ENCODE measurements around the gene SETX.
A peak's percentile ranks its signal among the peaks of the same experiment; 100 is the strongest.
"Not testable (repeated sequence)": the region's sequence is repeated elsewhere in the genome, so short reads cannot be mapped to it uniquely, and the experiment has no call there.

The SETX gene, protein sequence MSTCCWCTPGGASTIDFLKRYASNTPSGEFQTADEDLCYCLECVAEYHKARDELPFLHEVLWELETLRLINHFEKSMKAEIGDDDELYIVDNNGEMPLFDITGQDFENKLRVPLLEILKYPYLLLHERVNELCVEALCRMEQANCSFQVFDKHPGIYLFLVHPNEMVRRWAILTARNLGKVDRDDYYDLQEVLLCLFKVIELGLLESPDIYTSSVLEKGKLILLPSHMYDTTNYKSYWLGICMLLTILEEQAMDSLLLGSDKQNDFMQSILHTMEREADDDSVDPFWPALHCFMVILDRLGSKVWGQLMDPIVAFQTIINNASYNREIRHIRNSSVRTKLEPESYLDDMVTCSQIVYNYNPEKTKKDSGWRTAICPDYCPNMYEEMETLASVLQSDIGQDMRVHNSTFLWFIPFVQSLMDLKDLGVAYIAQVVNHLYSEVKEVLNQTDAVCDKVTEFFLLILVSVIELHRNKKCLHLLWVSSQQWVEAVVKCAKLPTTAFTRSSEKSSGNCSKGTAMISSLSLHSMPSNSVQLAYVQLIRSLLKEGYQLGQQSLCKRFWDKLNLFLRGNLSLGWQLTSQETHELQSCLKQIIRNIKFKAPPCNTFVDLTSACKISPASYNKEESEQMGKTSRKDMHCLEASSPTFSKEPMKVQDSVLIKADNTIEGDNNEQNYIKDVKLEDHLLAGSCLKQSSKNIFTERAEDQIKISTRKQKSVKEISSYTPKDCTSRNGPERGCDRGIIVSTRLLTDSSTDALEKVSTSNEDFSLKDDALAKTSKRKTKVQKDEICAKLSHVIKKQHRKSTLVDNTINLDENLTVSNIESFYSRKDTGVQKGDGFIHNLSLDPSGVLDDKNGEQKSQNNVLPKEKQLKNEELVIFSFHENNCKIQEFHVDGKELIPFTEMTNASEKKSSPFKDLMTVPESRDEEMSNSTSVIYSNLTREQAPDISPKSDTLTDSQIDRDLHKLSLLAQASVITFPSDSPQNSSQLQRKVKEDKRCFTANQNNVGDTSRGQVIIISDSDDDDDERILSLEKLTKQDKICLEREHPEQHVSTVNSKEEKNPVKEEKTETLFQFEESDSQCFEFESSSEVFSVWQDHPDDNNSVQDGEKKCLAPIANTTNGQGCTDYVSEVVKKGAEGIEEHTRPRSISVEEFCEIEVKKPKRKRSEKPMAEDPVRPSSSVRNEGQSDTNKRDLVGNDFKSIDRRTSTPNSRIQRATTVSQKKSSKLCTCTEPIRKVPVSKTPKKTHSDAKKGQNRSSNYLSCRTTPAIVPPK (N-terminal part only)

DNA sequence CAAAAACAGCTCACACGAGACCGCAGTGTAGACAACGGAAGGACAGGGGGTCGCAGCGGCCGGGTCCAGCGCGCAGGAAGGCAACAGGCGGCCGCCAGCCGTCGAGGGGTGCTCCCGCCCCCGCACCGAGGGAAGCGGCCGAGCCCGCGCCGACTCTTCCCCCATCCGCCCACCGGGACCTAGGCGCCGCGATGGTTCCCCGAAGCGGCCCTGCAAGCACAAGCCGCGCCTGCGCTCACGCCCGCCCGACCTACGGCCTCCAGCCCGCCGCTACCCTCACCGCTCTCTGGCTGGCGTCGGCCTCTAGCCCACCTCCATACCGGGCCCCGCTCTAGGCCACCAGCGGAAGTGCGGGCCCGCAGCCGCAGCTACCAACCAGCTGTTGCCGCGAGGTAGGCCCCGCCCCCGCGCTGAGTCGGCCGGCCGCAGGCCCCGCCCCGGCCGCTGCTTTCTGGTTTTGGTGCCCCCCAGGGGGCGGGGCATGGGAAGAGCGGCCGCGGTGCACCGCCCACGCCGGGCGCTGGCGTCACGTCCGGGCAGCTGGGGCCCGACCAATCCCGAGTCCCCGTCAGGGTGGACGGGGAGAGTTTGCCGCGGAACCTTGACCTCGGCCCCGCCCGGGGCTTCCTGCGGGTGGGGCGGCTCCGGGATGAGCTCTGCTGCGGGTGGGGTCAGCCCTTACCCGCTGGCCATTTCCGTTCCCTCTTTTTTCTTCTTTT is at the start of gene SETX:
TSS of gene SETX (minus strand) at position 350 of the 719 bp plus-strand sequence. CDS start 5,558 bp downstream, outside the sequence.
- peak within 1 kb of the TSS; percentile 90 for H3K27ac ChIP-seq
- peak; percentile 69 for DNase-seq (ENCODE audit: low read depth, low spot score)

DNA sequence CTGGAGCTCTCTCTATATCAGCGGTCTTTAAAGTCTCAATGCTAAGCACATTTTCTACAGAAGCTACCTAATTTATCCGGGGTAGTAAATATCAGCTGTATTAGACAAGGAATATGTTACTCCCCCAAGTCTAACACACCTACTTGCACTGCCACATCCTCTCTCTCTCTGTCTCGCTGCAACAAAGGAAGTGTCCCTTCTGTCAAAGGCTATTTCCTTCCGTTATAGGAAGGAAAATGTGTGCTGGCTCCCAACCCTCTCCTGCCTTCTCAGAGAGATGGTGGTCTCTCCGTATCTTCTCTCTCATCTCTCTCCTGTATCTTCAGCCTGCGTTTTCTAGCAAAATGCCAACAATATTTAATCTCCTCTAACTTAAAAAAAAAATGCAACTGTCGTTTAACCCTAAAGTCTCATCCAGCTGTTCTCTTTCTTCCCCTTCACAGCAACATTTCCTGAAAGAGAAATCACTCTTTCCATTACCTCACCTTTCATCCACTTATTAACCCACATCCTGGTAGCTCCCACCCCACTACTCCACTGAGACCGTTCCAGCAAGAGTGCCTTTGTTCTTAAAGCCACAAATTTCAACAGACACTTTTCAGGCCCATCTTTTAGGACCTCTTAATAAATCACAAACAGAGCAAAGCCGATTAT is 49.6 kb upstream of the SETX start:
- H3K27ac ChIP-seq, result no peak overlapping the region
- no peak for DNase-seq (ENCODE audit: low read depth, low spot score)

DNA sequence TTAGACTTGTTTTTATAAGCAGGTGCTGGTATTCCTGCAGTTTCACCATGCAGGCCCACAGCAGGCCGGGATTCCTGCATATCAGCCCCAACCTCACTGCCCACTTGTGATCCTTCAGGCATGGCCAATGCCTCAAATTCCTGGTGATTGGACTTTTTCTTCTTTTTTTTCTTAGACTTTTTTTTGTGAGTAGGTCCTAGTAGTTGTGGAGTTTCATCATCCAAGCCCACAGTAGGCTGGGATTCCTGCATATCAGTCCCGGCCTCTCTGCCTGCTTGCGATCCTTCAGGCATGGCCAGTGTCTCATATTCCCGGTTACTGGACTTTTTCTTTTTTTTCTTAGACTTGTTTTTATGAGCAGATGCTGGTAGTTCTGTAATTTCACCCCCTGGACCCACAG is 47.0 kb upstream of the SETX start:
- DNase-seq (ENCODE audit: low read depth, low spot score), result no peak
- no peak overlapping the region for H3K27ac ChIP-seq

DNA sequence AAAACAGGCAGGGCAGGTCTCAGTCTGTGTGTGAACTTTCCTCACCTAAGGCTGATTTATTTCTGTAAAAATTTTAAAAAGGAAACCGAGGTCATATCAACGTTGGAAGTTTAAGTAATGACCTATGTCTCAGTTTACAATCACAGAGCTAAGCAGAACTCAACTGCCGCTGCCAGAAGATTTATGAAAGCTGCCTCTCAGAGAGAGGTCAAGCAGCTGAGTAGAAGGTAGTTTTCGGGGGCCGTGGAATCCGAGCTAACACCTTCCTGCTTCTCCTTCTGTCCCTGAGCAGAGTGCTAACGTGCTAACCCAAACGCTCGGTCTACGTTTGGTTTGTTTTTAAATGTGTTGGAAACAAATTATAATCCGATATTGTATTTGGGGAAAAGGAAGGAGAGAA is 40.8 kb upstream of the SETX start:
- no peak for DNase-seq (ENCODE audit: low read depth, low spot score)
- no peak overlapping the region for H3K27ac ChIP-seq

DNA sequence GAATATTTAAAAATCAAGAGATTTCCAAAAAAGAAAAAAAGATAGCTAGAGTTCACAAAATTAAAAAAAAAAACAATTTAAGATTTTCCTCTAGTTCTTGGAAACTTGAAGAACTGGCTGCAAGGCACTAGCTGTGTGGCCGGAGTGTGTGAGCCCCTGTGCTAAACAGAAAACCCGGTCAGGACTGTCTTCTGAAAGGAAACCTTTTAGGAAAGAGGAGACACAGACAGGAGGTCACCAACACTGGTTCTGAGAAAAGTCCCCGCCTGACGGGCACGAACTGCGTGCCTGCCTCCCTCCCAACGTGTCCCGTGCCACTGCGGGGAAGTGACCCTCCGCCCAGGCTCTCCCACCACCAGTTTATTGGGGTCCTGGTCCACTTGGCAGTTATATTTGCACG is 36.7 kb upstream of the SETX start:
- no peak for DNase-seq (ENCODE audit: low read depth, low spot score)
- H3K27ac ChIP-seq, result no peak overlapping the region

DNA sequence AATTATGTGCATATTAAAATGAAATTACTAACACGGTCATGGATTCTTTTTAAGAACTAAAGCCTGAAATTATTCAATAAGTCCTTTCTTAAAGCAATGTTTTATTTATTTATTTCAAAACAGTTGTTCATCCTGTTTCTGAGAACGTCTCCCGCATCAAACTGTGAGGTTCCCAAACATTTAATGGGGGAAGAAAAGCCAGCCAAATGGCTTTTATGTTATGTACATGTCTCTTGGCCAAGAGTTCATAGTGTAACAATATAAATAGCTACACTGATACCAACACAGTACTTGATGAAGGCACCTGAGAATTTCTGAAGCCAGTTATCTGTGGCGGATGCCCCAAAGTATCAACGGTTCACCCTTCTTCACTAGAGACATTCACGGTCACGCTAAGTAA is 36.2 kb upstream of the SETX start:
- DNase-seq (ENCODE audit: low read depth, low spot score), result no peak
- no peak overlapping the region for H3K27ac ChIP-seq

DNA sequence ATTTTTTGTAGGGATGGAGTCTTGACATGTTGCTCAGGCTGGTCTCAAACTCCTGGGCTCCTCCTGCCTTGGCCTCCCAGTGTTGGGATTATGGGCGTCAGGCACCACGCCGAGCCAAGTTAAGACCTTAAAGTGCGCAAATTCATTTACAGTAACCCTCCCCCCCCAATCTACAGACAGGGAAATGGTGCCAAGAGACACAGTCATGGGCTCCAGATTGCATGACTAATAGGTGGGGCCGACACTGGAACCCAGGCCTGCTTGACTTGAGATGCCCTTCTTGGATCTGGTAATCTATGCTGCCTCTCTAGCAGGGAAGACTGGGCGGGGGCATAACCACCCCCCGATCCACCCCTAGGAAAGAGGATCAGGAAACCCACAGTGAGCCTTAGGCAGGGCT is 32.3 kb upstream of the SETX start:
- DNase-seq (ENCODE audit: low read depth, low spot score), result no peak
- no peak overlapping the region for H3K27ac ChIP-seq

DNA sequence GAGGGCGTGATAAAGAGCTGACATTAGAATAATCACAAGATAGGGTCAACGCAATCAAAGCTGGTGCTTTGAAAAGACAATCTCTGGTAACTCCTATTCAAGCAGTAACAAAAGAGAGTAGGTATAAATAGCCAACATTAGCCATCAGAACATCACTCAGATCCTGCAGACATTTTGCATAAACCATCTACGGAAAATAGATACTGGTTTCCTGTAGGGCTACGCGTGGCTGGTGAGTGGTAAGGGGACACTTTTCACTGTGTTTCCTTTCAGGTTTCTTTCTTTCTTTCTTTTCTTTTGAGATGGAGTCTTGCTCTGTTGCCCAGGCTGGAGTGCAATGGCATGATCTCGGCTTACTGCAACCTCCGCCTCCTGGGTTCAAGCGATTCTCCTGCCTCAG is 29.6 kb upstream of the SETX start:
- no peak overlapping the region for H3K27ac ChIP-seq
- DNase-seq (ENCODE audit: low read depth, low spot score), result no peak

DNA sequence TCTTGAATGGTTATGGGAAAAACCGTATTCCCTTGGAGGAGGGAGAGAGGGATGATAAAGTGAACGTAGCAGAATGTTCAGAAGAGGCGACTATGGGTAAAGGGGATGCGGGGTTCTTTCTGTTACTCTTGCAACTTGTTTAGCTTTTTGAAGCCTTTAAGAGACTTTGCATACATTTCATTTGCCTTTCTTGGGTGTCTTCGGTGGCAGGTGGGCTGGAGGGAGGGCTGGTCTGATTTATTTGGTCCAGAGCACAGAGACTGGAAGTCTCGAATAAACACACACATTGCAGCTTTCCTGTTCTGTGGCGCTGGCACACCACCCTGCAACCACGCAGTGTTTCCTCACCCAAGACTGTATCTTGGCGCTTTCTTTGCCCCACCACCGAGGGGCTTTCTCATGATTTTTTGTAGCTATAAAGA is 28.7 kb upstream of the SETX start:
- no peak overlapping the region for H3K27ac ChIP-seq
- no peak for DNase-seq (ENCODE audit: low read depth, low spot score)

DNA sequence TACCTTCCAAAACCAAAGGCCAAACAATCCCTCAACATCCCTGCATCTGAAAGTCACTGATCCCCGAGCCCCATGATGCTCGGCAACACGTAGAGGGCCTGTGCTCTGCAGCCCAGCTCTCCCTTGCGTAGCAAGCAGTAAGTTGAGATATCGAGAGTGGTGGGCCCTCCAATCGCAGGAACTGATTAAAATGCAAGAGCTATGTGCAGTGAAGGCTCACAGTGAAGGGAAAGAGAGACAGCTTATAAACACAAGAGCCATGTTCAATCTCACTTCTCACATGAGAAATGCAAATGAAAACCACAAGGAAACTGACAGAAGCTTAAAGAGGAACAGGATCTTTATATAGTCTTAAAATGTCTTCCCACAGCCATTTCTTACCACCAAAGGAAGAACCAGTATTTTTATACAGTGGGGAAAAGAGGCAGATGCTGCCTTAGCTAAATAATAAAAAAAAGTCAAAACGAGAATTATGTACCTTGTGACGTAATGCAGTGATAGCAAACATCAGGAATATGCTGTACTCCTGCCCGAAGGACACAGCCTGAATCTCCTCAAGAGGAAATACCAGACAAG is 27.3 kb upstream of the SETX start:
- no peak overlapping the region for H3K27ac ChIP-seq

DNA sequence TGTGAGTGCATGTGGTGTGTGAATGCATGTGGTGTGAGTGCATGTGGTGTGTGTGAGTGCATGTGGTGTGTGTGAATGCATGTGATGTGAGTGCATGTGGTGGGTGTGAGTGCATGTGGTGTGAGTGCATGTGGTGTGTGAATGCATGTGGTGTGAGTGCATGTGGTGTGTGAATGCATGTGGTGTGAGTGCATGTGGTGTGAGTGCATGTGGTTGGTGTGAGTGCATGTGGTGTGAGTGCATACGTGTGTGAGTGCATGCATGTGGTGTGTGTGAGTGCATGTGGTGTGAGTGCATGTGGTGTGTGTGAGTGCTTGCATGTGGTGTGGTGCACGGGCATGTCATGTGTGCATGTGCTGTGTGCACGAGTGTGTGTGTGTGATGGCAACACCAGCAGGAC is 23.6 kb upstream of the SETX start:
- H3K27ac ChIP-seq, result not testable (repeated sequence)

More for the DNA sequence above, 27.3 kb upstream of the SETX start:
- no peak for DNase-seq (ENCODE audit: low read depth, low spot score)

DNA sequence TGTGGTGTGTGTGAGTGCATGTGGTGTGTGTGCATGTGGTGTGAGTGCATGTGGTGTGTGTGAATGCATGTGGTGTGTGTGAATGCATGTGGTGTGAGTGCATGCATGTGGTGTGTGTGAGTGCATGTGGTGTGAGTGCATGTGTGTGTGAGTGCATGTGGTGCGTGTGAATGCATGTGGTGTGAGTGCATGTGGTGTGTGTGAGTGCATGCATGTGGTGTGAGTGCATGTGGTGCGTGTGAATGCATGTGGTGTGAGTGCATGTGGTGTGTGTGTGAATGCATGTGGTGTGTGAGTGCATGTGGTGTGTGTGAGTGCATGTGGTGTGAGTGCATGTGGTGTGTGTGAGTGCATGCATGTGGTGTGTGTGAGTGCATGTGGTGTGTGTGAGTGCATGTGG is 23.0 kb upstream of the SETX start:
- DNase-seq (ENCODE audit: low read depth, low spot score); H3K27ac ChIP-seq: not testable (repeated sequence)

More for the DNA sequence above, 23.6 kb upstream of the SETX start:
- not testable (repeated sequence) for DNase-seq (ENCODE audit: low read depth, low spot score)

DNA sequence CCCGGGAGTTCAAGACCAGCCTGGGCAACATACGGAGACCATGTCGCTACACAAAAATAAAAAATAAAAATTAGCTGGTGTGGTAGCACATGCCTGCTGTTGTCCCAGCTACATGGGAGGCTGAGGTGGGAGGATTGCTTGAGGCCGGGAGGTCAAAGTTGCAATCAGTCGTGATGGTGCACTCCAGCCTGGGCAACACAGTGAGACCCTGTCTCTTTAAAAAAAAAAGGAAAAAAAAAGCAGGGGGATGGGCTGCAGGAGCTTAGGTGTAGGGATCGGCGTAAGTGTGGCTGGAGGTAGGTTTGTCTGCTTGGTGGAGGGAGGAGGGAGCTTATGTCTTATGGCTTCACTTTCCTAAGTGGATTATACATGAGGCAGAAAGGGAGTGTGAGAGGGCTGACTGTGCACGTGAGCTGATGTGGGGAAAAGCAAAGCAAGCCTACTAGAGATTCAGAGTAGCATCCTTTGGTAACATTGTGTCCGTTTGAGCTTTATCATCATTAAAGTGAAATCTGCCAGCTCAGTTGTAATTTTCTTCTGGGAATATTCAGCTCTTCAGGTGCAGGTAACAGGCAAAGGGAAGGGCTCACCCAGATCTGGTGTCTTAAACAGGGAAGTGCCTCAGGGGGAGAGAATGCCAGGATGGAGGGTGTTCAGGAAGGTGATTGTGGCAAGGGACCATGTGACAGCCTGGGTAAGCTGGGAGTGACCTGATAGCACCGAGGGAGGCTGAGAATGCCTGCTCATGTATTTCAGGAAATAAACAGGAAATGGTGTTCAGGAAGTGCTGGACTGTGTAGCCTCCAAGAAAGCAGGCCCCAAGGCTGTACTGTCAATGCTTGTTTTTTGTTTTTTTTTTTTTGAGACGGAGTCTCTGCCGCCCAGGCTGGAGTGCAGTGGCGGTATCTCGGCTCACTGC is 17.6 kb upstream of the SETX start:
- DNase-seq (ENCODE audit: low read depth, low spot score), result peak; percentile 33
- H3K27ac ChIP-seq, result peak overlapping the region; percentile 26

DNA sequence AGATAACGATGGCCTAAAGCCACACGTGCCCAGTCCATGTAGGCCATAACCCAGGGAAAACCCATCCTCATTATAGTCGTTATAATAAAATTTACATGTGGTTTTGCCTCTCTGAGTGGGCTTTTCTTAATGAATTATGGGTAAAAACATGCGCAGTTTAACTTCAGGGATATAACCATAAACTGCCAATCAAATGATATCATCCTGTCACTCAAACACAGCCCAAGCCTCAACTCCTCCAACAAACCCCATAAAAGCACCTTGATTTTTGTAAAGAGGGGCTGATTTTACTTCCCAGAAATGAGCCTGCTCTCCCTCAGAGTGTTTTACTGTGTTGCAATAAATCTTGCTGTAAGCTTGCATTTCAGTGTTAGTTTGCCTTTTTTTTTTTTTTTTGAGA is 15.8 kb upstream of the SETX start:
- no peak overlapping the region for H3K27ac ChIP-seq
- no peak for DNase-seq (ENCODE audit: low read depth, low spot score)

DNA sequence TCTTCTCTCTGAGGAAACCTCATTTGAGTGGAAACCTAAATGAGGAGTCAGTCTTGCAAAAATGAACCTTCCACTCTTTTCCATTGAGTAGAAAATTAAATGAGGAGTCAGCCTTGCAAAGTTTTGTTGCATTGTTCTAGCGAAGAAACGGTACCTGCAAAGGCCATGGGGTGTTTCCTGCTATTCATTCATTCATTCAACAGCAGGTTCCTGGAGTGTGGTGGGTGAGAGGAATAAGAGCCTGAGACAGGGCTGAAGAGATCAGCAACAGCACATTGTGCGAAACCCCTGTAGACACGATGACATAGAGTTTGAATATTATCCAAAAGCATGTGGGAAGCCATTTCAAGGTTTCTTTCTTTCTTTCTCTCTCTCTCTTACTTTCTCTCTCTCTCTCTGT is 14.6 kb upstream of the SETX start:
- no peak overlapping the region for H3K27ac ChIP-seq
- DNase-seq (ENCODE audit: low read depth, low spot score), result no peak

DNA sequence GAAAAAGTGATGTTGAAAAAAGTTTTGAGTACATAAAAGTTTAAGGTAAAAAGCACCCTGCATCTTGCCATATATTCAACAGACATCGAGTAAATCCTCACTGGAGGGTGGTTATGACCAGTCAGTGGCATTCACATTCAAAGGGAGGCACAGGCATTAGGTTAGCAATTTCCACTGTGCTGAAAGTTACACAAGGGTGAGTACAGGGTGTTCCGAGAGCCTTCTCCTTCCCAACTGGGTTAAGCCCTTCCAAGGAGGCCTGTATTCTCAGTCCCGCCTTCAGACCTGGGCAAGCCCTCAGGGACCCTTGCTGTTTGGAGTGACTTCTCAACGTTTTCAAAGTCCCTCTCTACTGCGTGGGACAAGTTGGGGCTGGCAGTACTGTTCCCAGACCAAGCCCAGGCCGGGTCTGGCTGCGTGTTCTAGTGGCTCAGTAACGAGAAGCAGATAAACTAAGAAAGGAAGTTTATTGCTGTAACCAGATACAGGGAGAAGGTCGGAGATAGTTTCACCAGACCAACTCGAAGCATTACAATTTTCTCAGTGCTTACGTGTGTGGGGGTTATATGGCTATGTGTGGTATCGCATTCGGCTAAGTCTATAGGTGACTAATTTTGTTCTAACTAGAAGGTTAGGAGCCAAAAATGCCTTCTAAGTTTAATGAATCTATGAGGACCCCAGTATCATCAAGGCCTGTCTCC is 13.0 kb upstream of the SETX start:
- H3K27ac ChIP-seq, result peak overlapping the region; percentile 6
- DNase-seq (ENCODE audit: low read depth, low spot score), result no peak

DNA sequence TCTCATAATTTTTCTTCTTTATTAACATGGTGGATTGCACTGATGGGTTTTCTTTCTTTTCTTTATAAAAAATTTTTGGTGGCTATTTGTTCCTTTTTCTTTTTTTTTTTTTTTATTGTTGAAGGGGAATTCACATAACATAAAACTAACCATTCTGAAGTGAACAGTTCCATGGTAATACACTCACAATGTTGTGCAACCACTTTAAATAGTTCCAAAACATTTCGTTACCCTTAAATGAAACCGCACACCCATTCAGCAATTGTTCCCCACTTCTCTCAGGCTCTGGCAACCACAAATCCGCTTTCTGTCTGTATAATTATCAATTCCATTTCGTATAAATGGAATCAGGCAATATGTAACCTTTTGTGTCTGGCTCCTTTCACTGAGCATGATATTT is 11.7 kb upstream of the SETX start:
- H3K27ac ChIP-seq, result no peak overlapping the region
- no peak for DNase-seq (ENCODE audit: low read depth, low spot score)

Measured in epithelial cell of prostate (primary cell).